Gastrocnemius medialis (tissue), 4 donors: ENCODE measurements around the gene MIX23. TPM values are rescaled to one million over a fixed set of nuclear protein-coding genes. Genes with fewer than 3 reads are reported as not detected.

Source experiments
- ATAC-seq, 2 donors: fragments of 150-250 bp; one replicate each; pipeline ENCODE4 v1.9.1; 2016
- DNase-seq, 2 donors: peaks; one replicate each; pipeline ENCODE4 v3.0.0-alpha.2; 2019
- H3K27ac ChIP-seq, 4 donors: fragments of 200-600 bp; sonication (generic); 1 replicate in 1 of 4; 2 replicates in 3 of 4; pipeline ENCODE4 v1.5.1; 2016 to 2018; ENCODE audit warnings: mild to moderate bottlenecking in 2 of 4, moderate library complexity in 1 of 4
- H3K27me3 ChIP-seq, 3 donors: fragments of 200-600 bp; sonication (generic) in 2 of 3; 1 replicate in 1 of 3; 2 replicates in 2 of 3; pipeline versions ENCODE4 v1.5.1 to v1.6.0; 2016 to 2019; ENCODE audit warnings: mild to moderate bottlenecking in 1 of 3, moderate library complexity in 1 of 3
- H3K36me3 ChIP-seq, 2 donors: fragments of 200-600 bp; sonication (generic) in 1 of 2; one replicate each; pipeline ENCODE4 v1.5.1; 2017 to 2018
- H3K4me1 ChIP-seq, 2 donors: fragments of 200-600 bp; sonication (generic) in 1 of 2; one replicate each; pipeline ENCODE4 v1.5.1; 2016 to 2017; ENCODE audit warnings: mild to moderate bottlenecking in 2 of 2
- H3K4me3 ChIP-seq, 4 donors: fragments of 200-600 bp; sonication (generic) in 3 of 4; 1 replicate in 1 of 4; 2 replicates in 3 of 4; pipeline ENCODE4 v1.5.1; 2016 to 2019; ENCODE audit warnings: mild to moderate bottlenecking in 2 of 4
- H3K9me3 ChIP-seq, 3 donors: fragments of 200-600 bp; sonication (generic) in 2 of 3; 1 replicate in 1 of 3; 2 replicates in 2 of 3; pipeline ENCODE4 v1.5.1; 2016 to 2019
- POLR2A ChIP-seq, 2 donors: fragments of 450-650 bp; IDR thresholded peaks; one replicate each; pipeline ENCODE4 v1.6.1; 2017; ENCODE audit warnings: antibody characterized with exemption in 2 of 2, mild to moderate bottlenecking in 2 of 2, moderate library complexity in 2 of 2
- in situ Hi-C, 4 donors: fragments of 200-750 bp; cut with MboI; loops; one replicate each; pipeline versions ENCODE4 v1.15.0 to v1.8.0; 2017; ENCODE audit warnings: low sequenced_read_pairs in 4 of 4
- intact Hi-C: fragments of 100-400 bp; cut with DNase I; formaldehyde crosslinking; loops from one replicate; pipeline ENCODE4 v1.15.1; 2023; ENCODE audit warnings: low total_unique reads
- total RNA-seq, 4 donors: library from RNA; depleted of rRNA; stranded (reverse); fragments of >200 nt; gene quantifications; one replicate each; pipeline versions ENCODE4 v1.1.0 to v1.2.3, GENCODE V29; 2016
- TF ChIP-seq, protein P1 (sequence below), 5 experiments: fragments of 450-650 bp in 3 of 5; fragments of 200-600 bp in 2 of 5; sonication (generic) in 2 of 5; IDR thresholded peaks in 4 of 5; conservative IDR thresholded peaks in 1 of 5; 1 replicate in 4 of 5; 2 replicates in 1 of 5; pipeline ENCODE4 v1.5.1; 2016 to 2019; ENCODE audit warnings: antibody characterized with exemption in 5 of 5, mild to moderate bottlenecking in 3 of 5, moderate library complexity in 3 of 5

The MIX23 gene
- total RNA-seq, 4 donors from 2014 or later: 16.5 to 26.0 (median 23.7) TPM

DNA sequence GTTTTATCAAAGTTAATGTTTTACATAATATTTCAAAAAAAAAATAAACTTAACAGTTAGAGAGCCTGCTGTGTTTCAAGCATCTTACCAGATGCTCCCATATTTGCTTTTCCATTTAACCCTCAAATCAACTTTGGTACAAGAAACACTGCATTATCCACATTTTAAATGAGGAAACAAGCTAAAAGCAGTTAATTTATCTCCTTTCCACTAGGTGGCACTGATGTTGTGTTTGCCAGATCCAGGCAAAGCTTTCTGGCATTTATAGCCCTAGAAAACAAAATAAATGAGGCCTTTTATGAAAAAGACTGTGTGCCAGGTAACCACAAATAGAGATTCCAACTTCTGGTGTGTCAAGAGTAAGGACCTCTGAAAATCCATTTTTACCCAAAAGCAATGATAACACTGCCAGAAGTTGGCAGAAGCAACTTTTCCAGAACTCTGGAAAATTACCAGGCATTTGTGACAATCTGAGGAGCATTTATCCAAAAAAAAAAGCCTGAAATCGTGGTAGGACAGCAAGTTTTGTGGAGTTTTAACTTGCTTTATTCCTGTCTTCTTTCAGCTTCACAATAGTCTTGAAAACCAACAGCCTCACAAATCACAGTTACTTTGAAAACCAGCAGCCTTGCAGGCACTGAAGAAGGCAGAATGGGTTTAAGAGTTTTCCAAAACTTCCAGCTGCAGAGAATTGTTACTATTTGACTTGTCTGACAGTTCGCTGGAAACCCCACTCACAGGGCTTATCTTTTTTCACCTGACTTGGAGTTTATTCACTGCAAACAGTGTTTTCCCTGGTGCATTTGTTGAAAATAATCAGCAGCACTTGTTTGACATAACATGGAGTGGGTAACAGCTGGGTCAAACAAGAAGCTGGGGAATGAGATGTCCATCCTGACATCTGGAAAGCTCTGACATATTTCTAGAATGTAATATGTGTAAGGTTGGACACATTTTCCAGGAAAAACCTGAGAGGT, 10.1 kb upstream of the MIX23 start:
- Histone ChIP-seq H3K36me3 (no peaks in the 10 kb centered on the region), H3K4me1 (peaks cover 0 to 23% of the 10 kb centered on the region in 2 donors), H3K9me3 (no peaks in the 10 kb centered on the region), H3K4me3 (no peak overlapping the region), H3K27me3 (no peaks in the 10 kb centered on the region), H3K27ac (peak overlapping the region in 3 of 4 donors; percentile 6 to 29 (median 9))
- TF ChIP-seq POLR2A (IDR thresholded peaks at IDR 0.05): no peak
- TF ChIP-seq, protein P1, sequence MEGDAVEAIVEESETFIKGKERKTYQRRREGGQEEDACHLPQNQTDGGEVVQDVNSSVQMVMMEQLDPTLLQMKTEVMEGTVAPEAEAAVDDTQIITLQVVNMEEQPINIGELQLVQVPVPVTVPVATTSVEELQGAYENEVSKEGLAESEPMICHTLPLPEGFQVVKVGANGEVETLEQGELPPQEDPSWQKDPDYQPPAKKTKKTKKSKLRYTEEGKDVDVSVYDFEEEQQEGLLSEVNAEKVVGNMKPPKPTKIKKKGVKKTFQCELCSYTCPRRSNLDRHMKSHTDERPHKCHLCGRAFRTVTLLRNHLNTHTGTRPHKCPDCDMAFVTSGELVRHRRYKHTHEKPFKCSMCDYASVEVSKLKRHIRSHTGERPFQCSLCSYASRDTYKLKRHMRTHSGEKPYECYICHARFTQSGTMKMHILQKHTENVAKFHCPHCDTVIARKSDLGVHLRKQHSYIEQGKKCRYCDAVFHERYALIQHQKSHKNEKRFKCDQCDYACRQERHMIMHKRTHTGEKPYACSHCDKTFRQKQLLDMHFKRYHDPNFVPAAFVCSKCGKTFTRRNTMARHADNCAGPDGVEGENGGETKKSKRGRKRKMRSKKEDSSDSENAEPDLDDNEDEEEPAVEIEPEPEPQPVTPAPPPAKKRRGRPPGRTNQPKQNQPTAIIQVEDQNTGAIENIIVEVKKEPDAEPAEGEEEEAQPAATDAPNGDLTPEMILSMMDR (IDR thresholded peaks at IDR 0.05 in 4 of 5, conservative IDR thresholded peaks at IDR 0.05 in 1 of 5): peak; percentile 54 to 83 (median 70)
- DNase-seq (no peak), ATAC-seq (peak in 1 of 2 donors; percentile 37)
- intact Hi-C loops (loop anchor here (2.0 to 5.0 kb wide), 2 partner anchors 169 to 288 kb away; partner anchors contain the start of genes DTX3L, PARP14 and PARP9), in situ Hi-C loops (loop anchor here (5.0 to 25.0 kb wide), 4 partner anchors 282 to 856 kb away; partner anchors contain the start of genes HSPBAP1 (in 1 of the 4), POLQ (in 1 of the 4) and SLC49A4 (in 1 of the 4))

DNA sequence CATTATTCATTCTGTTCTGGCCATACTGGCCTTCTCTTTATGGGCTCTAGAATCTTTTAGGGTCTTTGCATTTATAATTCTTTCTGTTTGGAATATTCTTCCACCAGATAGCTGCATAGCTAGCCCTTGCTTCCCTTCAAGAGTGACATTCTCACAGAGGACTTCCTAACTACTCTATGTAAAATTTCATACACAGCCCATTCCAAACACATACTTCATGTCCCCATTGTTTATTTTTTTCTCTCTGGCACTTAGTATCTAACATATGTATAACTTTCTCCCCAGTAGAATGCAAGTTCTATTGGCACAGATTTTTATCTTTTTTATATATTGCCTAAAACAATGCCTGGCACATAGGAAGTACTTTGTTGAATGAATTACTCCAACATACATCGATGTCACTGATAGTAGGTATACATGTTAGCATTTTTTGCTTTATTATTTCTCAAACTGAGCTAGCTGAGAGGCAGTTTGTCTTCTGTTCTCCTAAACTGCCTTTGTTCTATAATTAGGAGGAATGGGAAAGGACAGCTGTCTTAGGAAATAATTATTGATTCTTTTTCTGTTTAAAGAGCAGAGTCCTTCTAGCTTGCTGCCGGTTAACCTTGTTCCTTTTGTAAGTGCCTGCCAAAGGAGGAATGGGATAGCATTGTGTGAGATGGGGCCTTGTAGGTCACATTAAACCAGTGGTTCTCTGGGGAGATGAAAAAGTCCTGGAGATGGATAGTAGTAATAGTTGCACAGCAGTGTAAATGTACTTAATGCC, 8.8 kb upstream of the MIX23 start:
- intact Hi-C loops: loop anchor here (2.0 to 5.0 kb wide), 2 partner anchors 170 to 289 kb away; partner anchors contain the start of genes DTX3L, PARP14 and PARP9
- in situ Hi-C loops: loop anchor here (5.0 to 25.0 kb wide), 4 partner anchors 283 to 855 kb away; partner anchors contain the start of genes HSPBAP1 (in 1 of the 4), POLQ (in 1 of the 4) and SLC49A4 (in 1 of the 4)
- H3K4me3 ChIP-seq: no peak overlapping the region

DNA sequence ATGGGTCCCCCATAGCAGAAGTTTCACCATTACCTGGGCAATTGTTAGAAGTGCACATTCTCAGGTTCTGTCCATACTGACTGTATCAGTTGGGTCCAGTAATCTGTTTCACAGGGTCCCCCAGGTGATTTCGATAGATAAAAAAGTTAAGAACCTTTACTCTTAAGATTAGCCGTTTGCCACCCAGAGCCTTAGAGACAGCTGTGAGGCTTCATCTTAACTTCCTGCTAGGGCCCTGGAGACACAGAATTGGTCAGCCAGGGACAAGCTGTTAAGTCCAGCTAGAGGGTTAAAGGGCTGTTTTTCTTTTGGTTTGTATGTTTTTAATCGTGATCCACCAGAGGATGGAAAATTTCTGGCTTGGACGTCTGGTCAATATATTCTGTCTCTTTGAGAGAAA, 7.6 kb upstream of the MIX23 start:
- no peak for TF ChIP-seq POLR2A (IDR thresholded peaks at IDR 0.05)
- TF ChIP-seq, protein P1 (IDR thresholded peaks at IDR 0.05 in 4 of 5, conservative IDR thresholded peaks at IDR 0.05 in 1 of 5): no peak
- in situ Hi-C loops: loop anchor here (5.0 to 25.0 kb wide), 4 partner anchors 284 to 853 kb away; partner anchors contain the start of genes HSPBAP1 (in 1 of the 4), POLQ (in 1 of the 4) and SLC49A4 (in 1 of the 4)
- peak overlapping the region in 3 of 4 donors; percentile 29 to 47 (median 37) for H3K27ac ChIP-seq
- H3K36me3 ChIP-seq: peaks cover 0 to 4% of the 10 kb centered on the region in 2 donors
- no peak for DNase-seq
- no peak overlapping the region for H3K4me3 ChIP-seq
- no peak for ATAC-seq
- no peaks in the 10 kb centered on the region for H3K27me3 ChIP-seq
- intact Hi-C loops: loop anchor here (5.0 kb wide), 1 partner anchor 172 kb away; the partner anchor contains the start of genes DTX3L and PARP9
- H3K4me1 ChIP-seq: peaks cover 3 to 27% of the 10 kb centered on the region in 2 donors
- H3K9me3 ChIP-seq: no peaks in the 10 kb centered on the region

More for the DNA sequence above, 8.8 kb upstream of the MIX23 start:
- Histone ChIP-seq H3K27me3 (no peaks in the 10 kb centered on the region), H3K27ac (peak overlapping the region in 2 of 4 donors; percentile 4 to 6), H3K9me3 (no peaks in the 10 kb centered on the region), H3K36me3 (peaks cover 0 to 4% of the 10 kb centered on the region in 2 donors), H3K4me1 (peaks cover 0 to 23% of the 10 kb centered on the region in 2 donors)
- no peak for DNase-seq
- TF ChIP-seq, protein P1 (IDR thresholded peaks at IDR 0.05 in 4 of 5, conservative IDR thresholded peaks at IDR 0.05 in 1 of 5): no peak
- TF ChIP-seq POLR2A (IDR thresholded peaks at IDR 0.05): no peak
- ATAC-seq: no peak

DNA sequence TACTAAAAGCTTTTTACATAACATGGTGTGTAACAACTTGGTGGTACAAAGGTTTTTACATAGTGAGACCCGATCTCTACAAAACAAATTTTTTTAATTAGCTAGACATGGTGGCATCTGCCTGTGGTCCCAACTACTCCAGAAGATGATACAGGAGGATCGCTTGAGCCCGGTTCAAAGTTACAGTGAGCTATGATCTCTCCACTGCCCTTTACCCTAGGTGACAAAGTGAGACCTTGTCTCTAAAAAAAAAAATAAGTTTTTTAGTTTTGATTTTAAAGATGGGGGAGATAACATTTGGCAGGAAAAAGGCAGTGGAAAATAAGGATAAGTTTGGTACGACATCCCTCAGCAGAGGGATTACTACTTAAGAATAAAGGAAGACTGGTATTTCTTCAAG, 6.9 kb upstream of the MIX23 start:
- H3K4me3 ChIP-seq: no peak overlapping the region
- in situ Hi-C loops: loop anchor here (5.0 to 25.0 kb wide), 5 partner anchors 125 to 853 kb away; partner anchors contain the start of genes KPNA1 (in 2 of the 4), HSPBAP1 (in 1 of the 4), POLQ (in 1 of the 4) and SLC49A4 (in 1 of the 4)
- H3K27me3 ChIP-seq: no peaks in the 10 kb centered on the region
- DNase-seq (no peak), ATAC-seq (no peak)
- H3K9me3 ChIP-seq: no peaks in the 10 kb centered on the region
- H3K27ac ChIP-seq: peak overlapping the region in 2 of 4 donors; percentile 29 to 37
- intact Hi-C loops: loop anchor here (5.0 to 10.0 kb wide), 5 partner anchors 172 to 807 kb away; partner anchors contain the start of genes DTX3L, EAF2, GOLGB1 and IQCB1
- peaks cover 0 to 4% of the 10 kb centered on the region in 2 donors for H3K36me3 ChIP-seq
- H3K4me1 ChIP-seq: peaks cover 8 to 34% of the 10 kb centered on the region in 2 donors
- TF ChIP-seq, protein P1 (IDR thresholded peaks at IDR 0.05 in 4 of 5, conservative IDR thresholded peaks at IDR 0.05 in 1 of 5): no peak
- TF ChIP-seq POLR2A (IDR thresholded peaks at IDR 0.05): no peak
